Body of pancreas (tissue), 4 donors: ENCODE results near the gene MTR. TPM values are rescaled to one million over a fixed set of nuclear protein-coding genes. Genes with fewer than 3 reads are reported as not detected.

Source experiments
- ATAC-seq: fragments of 150-250 bp; one replicate; pipeline ENCODE4 v1.9.1; 2016
- DNase-seq, 4 donors: peaks; one replicate each; pipeline ENCODE4 v3.0.0-alpha.2; 2019
- H3K27ac ChIP-seq, 4 donors: fragments of 200-600 bp; sonication (generic); 1 replicate in 3 of 4; 2 replicates in 1 of 4; pipeline versions ENCODE4 v1.5.1 to v1.6.1; 2016 to 2019; ENCODE audit warnings: mild to moderate bottlenecking in 1 of 4, mixed read lengths in 1 of 4, moderate library complexity in 1 of 4
- H3K27me3 ChIP-seq, 2 donors: fragments of 200-600 bp; sonication (generic); one replicate each; pipeline ENCODE4 v1.6.0; 2016; ENCODE audit warnings: mild to moderate bottlenecking in 1 of 2
- H3K36me3 ChIP-seq, 2 donors: fragments of 200-600 bp; sonication (generic); replicated peaks in 1 of 2; 2 replicates each; pipeline ENCODE4 v1.5.1; 2016; ENCODE audit warnings: low read depth in 2 of 2; ENCODE audit not compliant: insufficient read depth in 1 of 2
- H3K4me1 ChIP-seq: fragments of 200-600 bp; sonication (generic); one replicate; pipeline ENCODE4 v1.6.0; 2016
- H3K4me3 ChIP-seq, 2 donors: fragments of 200-600 bp; sonication (generic); 1 replicate in 1 of 2; 2 replicates in 1 of 2; pipeline ENCODE4 v1.5.1; 2016 to 2019
- H3K9me3 ChIP-seq, 3 donors: fragments of 200-600 bp; sonication (generic); 1 replicate in 2 of 3; 2 replicates in 1 of 3; pipeline ENCODE4 v1.5.1; 2016
- POLR2A ChIP-seq, 3 donors: fragments of 450-650 bp; IDR thresholded peaks; one replicate each; pipeline ENCODE4 v1.6.1; 2016; ENCODE audit warnings: antibody characterized with exemption in 3 of 3, mild to moderate bottlenecking in 2 of 3
- WGBS, 2 donors: methylation state at CpG; one replicate each; pipeline ENCODE4 v1.1.5; 2017; 5-methylcytosine and 5-hydroxymethylcytosine counted together
- intact Hi-C: fragments of 100-400 bp; cut with DNase I; formaldehyde crosslinking; loops from one replicate; pipeline ENCODE4 v1.15.1; 2023
- total RNA-seq, 2 donors: library from RNA; depleted of rRNA; stranded (reverse); fragments of >200 nt; gene quantifications; one replicate each; pipeline ENCODE4 v1.1.0, GENCODE V29; 2016
- TF ChIP-seq, protein P1 (sequence below), 7 experiments: fragments of 450-650 bp in 4 of 7; fragments of 200-600 bp in 3 of 7; sonication (generic) in 3 of 7; IDR thresholded peaks; one replicate each; pipeline ENCODE4 v1.5.1; 2016 to 2019; ENCODE audit warnings: antibody characterized with exemption in 7 of 7

Gene MTR
- total RNA-seq, 2 donors from 2014 or later: 26.7 to 29.8 TPM

- Histone ChIP-seq H3K27me3 (no peaks in the 10 kb centered on the region), H3K27ac (peak overlapping the region; percentile 70 to 83 (median 80)), H3K4me3 (no peak overlapping the region), H3K9me3 (no peaks in the 10 kb centered on the region), H3K4me1 (peaks cover 52% of the 10 kb centered on the region), H3K36me3 (peaks cover 0 to 2% of the 10 kb centered on the region in 2 donors)
- ATAC-seq: peak; percentile 95
- intact Hi-C loops: no loop called here
- TF ChIP-seq, protein P1, sequence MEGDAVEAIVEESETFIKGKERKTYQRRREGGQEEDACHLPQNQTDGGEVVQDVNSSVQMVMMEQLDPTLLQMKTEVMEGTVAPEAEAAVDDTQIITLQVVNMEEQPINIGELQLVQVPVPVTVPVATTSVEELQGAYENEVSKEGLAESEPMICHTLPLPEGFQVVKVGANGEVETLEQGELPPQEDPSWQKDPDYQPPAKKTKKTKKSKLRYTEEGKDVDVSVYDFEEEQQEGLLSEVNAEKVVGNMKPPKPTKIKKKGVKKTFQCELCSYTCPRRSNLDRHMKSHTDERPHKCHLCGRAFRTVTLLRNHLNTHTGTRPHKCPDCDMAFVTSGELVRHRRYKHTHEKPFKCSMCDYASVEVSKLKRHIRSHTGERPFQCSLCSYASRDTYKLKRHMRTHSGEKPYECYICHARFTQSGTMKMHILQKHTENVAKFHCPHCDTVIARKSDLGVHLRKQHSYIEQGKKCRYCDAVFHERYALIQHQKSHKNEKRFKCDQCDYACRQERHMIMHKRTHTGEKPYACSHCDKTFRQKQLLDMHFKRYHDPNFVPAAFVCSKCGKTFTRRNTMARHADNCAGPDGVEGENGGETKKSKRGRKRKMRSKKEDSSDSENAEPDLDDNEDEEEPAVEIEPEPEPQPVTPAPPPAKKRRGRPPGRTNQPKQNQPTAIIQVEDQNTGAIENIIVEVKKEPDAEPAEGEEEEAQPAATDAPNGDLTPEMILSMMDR (IDR thresholded peaks at IDR 0.05): peak in 3 of 7 experiments; percentile 10 to 14 (median 13)
- no peak for TF ChIP-seq POLR2A (IDR thresholded peaks at IDR 0.05)
- 10 to 17% methylated on average over 5 of the region's 5 CpGs for WGBS, 2 donors
- peak; percentile 75 to 92 (median 84) for DNase-seq
These were observed 67.6 kb downstream of the MTR start for GRCh38 chr1:236862615-236863211.

DNA sequence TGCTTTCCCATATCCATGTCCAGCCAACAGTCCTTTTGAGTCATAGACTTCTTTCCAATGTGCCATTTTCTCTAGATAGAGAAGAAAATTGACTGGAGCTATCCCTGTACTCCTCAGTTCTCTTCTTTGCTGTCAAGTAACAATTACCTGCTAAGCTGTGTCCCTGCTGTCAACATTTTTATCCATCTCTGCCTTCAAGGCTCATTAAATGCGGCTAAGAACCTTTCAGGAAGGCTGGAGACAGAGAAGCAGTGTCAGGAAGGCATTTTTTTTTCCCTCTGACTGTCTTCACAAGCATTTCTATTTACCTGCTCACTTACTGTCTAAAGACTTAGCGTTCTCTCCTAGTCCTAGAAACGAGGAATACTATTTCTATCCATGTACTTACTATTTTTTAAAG lies 69.1 kb downstream of the MTR start:
- H3K27ac ChIP-seq: peak overlapping the region in 3 of 4 donors; percentile 77 to 83 (median 82)
- 55 to 68% methylated on average over 3 of the region's 3 CpGs for WGBS, 2 donors
- TF ChIP-seq POLR2A (IDR thresholded peaks at IDR 0.05): no peak
- TF ChIP-seq, protein P1 (IDR thresholded peaks at IDR 0.05): no peak
- H3K4me3 ChIP-seq: no peak overlapping the region
- intact Hi-C loops: no loop called here
- peaks cover 56% of the 10 kb centered on the region for H3K4me1 ChIP-seq
- H3K27me3 ChIP-seq: no peaks in the 10 kb centered on the region
- H3K9me3 ChIP-seq: no peaks in the 10 kb centered on the region
- peaks cover 0 to 2% of the 10 kb centered on the region in 2 donors for H3K36me3 ChIP-seq
- ATAC-seq: no peak
- no peak for DNase-seq

GRCh38 chr1:236864996-236865817 lies 70.1 kb downstream of the MTR start:
- no peaks in the 10 kb centered on the region for H3K27me3 ChIP-seq

GRCh38 chr1:236865818-236866155 lies 70.7 kb downstream of the MTR start:
- Histone ChIP-seq H3K9me3 (no peaks in the 10 kb centered on the region), H3K27me3 (no peaks in the 10 kb centered on the region), H3K4me1 (peaks cover 56% of the 10 kb centered on the region), H3K4me3 (no peak overlapping the region), H3K27ac (peak overlapping the region in 2 of 4 donors; percentile 82 to 83), H3K36me3 (peaks cover 0 to 2% of the 10 kb centered on the region in 2 donors)
- ATAC-seq (no peak), DNase-seq (no peak)
- TF ChIP-seq, protein P1 (IDR thresholded peaks at IDR 0.05): no peak
- no peak for TF ChIP-seq POLR2A (IDR thresholded peaks at IDR 0.05)
- intact Hi-C loops: no loop called here
- WGBS, 2 donors: 74 to 82% methylated on average over 1 of the region's 1 CpG

More at GRCh38 chr1:236864996-236865817, 70.1 kb downstream of the MTR start:
- 50 to 52% methylated on average over 3 of the region's 3 CpGs for WGBS, 2 donors
- peaks cover 0 to 2% of the 10 kb centered on the region in 2 donors for H3K36me3 ChIP-seq
- intact Hi-C loops: no loop called here
- TF ChIP-seq POLR2A (IDR thresholded peaks at IDR 0.05): no peak
- TF ChIP-seq, protein P1 (IDR thresholded peaks at IDR 0.05): no peak
- peak in 3 of 4 donors; percentile 35 to 41 (median 35) for DNase-seq
- H3K9me3 ChIP-seq: no peaks in the 10 kb centered on the region
- peaks cover 56% of the 10 kb centered on the region for H3K4me1 ChIP-seq
- ATAC-seq: no peak
- H3K27ac ChIP-seq: peak overlapping the region; percentile 12 to 83 (median 80)
- no peak overlapping the region for H3K4me3 ChIP-seq
